CD4-positive, alpha-beta T cell treated with Interleukin-4 for 4 hours (primary cell): ENCODE results near the gene OXT.

Experiments used
- DNase-seq: peaks from one replicate; pipeline ENCODE4 v3.0.0-alpha.2; 2020

The OXT gene

DNA sequence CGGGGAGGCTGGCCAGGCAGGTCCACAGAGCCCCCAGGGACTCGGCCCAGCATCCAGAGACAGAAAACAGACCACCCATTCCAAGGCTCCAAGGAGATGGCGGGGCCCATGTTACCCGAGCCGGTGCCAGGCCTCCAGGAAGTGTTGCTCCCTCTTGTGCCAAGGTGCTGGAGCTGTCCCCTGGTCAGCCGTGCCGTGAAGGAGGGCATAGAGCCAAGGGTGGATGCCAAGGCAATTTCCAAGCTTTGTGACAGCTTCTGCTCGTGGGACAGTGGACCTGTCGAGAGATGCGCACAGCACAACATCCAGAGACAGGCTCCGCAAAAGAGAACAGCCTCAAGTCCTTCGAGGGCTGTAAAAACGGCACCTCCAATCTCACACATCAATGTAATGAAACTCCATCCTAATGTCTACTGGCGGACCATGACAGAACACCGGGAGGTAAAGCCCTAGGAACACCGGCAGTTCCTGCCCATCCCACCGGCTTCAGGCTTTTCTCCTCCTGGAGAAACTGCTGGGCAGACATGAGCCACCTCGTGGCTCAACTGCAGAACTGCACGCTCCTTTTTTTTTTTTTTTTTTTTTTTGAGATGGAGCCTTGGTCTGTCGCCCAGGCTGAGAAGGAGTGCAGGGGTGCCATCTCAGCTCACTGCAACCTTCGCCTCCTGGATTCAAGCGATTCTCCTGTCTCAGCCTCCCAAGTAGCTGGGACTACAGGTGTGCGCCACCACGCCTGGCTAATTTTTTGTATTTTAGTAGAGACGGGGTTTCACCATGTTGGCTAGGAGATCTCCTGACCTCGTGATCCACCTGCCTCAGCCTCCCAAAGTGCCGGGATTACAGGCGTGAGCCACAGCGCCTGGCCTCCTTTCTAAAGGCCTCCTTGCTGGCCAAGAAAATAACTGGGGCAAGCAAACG, 44.0 kb downstream of the OXT start:
- DNase-seq = no peak

DNA sequence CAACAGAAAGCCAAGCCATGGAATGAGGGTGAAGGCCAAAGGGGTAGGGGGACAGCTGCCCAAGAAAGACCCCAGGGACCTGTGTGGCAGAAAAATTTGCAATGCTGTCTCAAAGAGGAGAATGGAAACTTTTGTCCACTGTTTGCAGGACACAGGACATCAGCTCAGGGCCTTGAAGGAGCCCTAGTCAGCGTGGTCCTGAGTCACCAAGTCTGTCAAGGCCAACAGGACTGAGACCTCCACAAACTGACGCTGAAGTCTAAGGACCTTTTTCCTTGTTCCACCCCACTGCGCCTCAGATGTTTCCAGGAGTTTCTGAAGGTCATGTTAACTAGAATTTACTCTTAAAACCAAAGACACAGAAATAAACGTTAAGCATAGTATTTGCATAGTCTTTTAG, 44.9 kb downstream of the OXT start:
- DNase-seq = no peak

DNA sequence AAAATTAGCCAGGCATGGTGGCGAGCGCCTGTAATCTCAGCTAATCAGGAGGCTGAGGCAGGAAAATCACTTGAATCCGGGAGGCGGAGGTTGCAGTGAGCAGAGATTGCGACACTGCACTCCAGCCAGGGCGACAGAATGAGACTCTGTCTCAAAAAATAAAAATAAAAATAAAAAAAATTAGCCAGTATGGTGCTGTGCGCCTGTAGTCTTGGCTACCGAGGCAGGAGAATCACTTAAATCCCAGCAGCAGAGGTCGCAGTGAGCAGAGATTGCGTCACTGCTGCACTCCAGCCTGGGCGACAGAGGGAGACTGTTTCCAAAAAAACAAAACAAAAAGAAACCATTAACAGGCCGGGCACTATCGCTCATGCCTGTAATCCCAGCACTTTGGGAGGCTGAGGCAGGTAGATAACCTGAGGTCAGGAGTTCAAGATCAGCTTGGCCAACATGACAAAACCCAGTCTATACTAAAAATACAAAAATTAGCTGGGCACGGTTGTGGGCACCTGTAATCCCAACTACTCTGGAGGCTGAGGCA, 46.5 kb downstream of the OXT start:
- DNase-seq = peak; percentile 50

- no peak for DNase-seq
Measured at GRCh38 chr20:3119044-3119443, 47.6 kb downstream of the OXT start.

GRCh38 chr20:3121271-3121911, 50.0 kb downstream of the OXT start:
- DNase-seq = peak; percentile 42
